Endothelial cell of umbilical vein (primary cell): Measurements from ENCODE around the gene PCNT. TPM values are rescaled to one million over a fixed set of nuclear protein-coding genes. Genes with fewer than 3 reads are reported as not detected.
"Not testable (repeated sequence)": the region's sequence is repeated elsewhere in the genome, so short reads cannot be mapped to it uniquely, and the experiment has no call there.

ENCODE experiments used
- BruUV-seq: library from RNA; stranded (reverse); fragments of 400-500 nt; replicated peaks from 2 replicates; lab custom pipeline; 2021; lab: Mats Ljungman, UMichigan
- CTCF ChIA-PET: fragments of 300-600, 350-600 bp; sonication (Branson Sonifier 250); formaldehyde crosslinking; loops from one replicate; lab custom pipeline; 2021; ENCODE audit warnings: antibody characterized with exemption, inconsistent platforms; lab: Charles Lee
- POLR2A ChIA-PET: fragments of 300-600, 350-600 bp; sonication (Branson Sonifier 250); formaldehyde crosslinking; loops from one replicate; lab custom pipeline; 2021; ENCODE audit warnings: antibody characterized with exemption, inconsistent platforms; lab: Charles Lee
- DNase-seq: peaks from one replicate; pipeline ENCODE4 v3.0.0-alpha.2; 2011; ENCODE audit warnings: low read depth, low spot score
- FAIRE-seq: peaks from 2 replicates; lab custom pipeline; 2011; peaks lifted over from hg19 to GRCh38; lab: Jason Lieb, UNC
- H2AFZ ChIP-seq: 2 replicates; pipeline ENCODE4 v1.6.0; 2012; ENCODE audit warnings: low read depth, low read length, control low read depth, inconsistent platforms
- H3K27ac ChIP-seq: 2 replicates; pipeline ENCODE4 v1.5.1; 2011; ENCODE audit warnings: low read depth, mild to moderate bottlenecking, control low read depth, low read length, moderate library complexity; ENCODE audit not compliant: insufficient read depth
- H3K27me3 ChIP-seq, 2 experiments: 2 replicates each; pipeline versions ENCODE4 v1.6.0 to v1.6.1; 2011; ENCODE audit warnings: low read length in 2 of 2, mixed read lengths in 1 of 2; ENCODE audit not compliant: control insufficient read depth in 2 of 2, insufficient read depth in 2 of 2
- H3K36me3 ChIP-seq, 2 experiments: 2 replicates in 1 of 2; 3 replicates in 1 of 2; pipeline ENCODE4 v1.5.1; 2011; ENCODE audit warnings: low read length in 2 of 2, mild to moderate bottlenecking in 1 of 2, moderate library complexity in 1 of 2; ENCODE audit not compliant: control insufficient read depth in 2 of 2, insufficient read depth in 2 of 2; ENCODE audit errors: extremely low read depth in 1 of 2
- H3K4me1 ChIP-seq: 3 replicates; pipeline ENCODE4 v1.5.1; 2011; ENCODE audit warnings: mild to moderate bottlenecking, low read length; ENCODE audit not compliant: control insufficient read depth, insufficient read depth; ENCODE audit errors: extremely low read depth
- H3K4me2 ChIP-seq: 2 replicates; pipeline ENCODE4 v1.6.1; 2011; ENCODE audit warnings: low read length, control low read depth, mixed read lengths; ENCODE audit not compliant: insufficient read depth
- H3K4me3 ChIP-seq, 3 experiments: fragments of 200-600 bp in 1 of 3; sonication (generic), shearing (Covaris generic) in 1 of 3; replicated peaks in 1 of 3; 2 replicates each; pipeline ENCODE4 v1.5.1; 2011 to 2016; ENCODE audit warnings: control low read depth in 3 of 3, low read length in 3 of 3, mild to moderate bottlenecking in 2 of 3, inconsistent platforms in 1 of 3, low read depth in 1 of 3, moderate library complexity in 1 of 3; ENCODE audit not compliant: insufficient read depth in 1 of 3
- H3K79me2 ChIP-seq: 2 replicates; pipeline ENCODE4 v1.6.0; 2012; ENCODE audit warnings: low read length, inconsistent platforms; ENCODE audit not compliant: control insufficient read depth, insufficient read depth
- H3K9ac ChIP-seq: replicated peaks from 2 replicates; pipeline ENCODE3; 2011; ENCODE audit warnings: low read length, control low read depth; ENCODE audit not compliant: insufficient read depth; ENCODE audit errors: extremely low read depth
- H3K9me1 ChIP-seq: replicated peaks from 3 replicates; pipeline ENCODE4 v1.6.0; 2011; ENCODE audit warnings: mild to moderate bottlenecking, low read length; ENCODE audit not compliant: control insufficient read depth, insufficient read depth; ENCODE audit errors: extremely low read depth
- H3K9me3 ChIP-seq: replicated peaks from 2 replicates; pipeline ENCODE4 v1.5.1; 2012; ENCODE audit warnings: low read length, inconsistent platforms; ENCODE audit not compliant: control insufficient read depth, insufficient read depth
- H4K20me1 ChIP-seq: replicated peaks from 2 replicates; pipeline ENCODE3; 2011; ENCODE audit warnings: mild to moderate bottlenecking, low read length; ENCODE audit not compliant: control insufficient read depth, insufficient read depth; ENCODE audit errors: extremely low read depth
- GATA2 ChIP-seq: IDR thresholded peaks from 2 replicates; pipeline ENCODE4 v1.7.0; 2011; ENCODE audit warnings: low read depth, mild to moderate bottlenecking, moderate library complexity, mixed read lengths, low read length; ENCODE audit not compliant: insufficient read length, insufficient read depth
- MAX ChIP-seq: IDR thresholded peaks from 2 replicates; pipeline ENCODE4 v1.6.1; 2011; ENCODE audit not compliant: insufficient read depth, insufficient read length
- POLR2A ChIP-seq: IDR thresholded peaks from 2 replicates; pipeline ENCODE4 v1.6.1; 2012; ENCODE audit warnings: low read depth, mild to moderate bottlenecking, control low read depth, low read length
- dilution Hi-C: fragments of 300-500 bp; cut with MboI; formaldehyde crosslinking; loops from one replicate; pipeline ENCODE4 v1.15.0; 2019; ENCODE audit warnings: low sequenced_read_pairs; ENCODE audit not compliant: extremely low pct_ligation_motif_present
- intact Hi-C: fragments of 100-400 bp; cut with micrococcal nuclease; formaldehyde crosslinking; loops from one replicate; pipeline ENCODE4 v1.10.0; 2022
- polyA plus RNA-seq, 4 experiments: library from polyadenylated mRNA; depleted of rRNA in 3 of 4; stranded (reverse) in 3 of 4; unstranded in 1 of 4; fragments of >200 nt; gene quantifications; 2 replicates each; pipeline versions ENCODE4 v1.2.1 to v1.2.3, GENCODE V29; 2011 to 2012; ENCODE audit warnings: missing spikeins in 1 of 4
- total RNA-seq: library from RNA; stranded (reverse); gene quantifications from 2 replicates; pipeline ENCODE4 v1.2.3, GENCODE V29; 2021

PCNT gene
- total and polyA plus RNA-seq, 2 donors (not counting 3 experiments of a cell fraction or from before 2014, with no cell fraction given) = 9.6 to 49.5 TPM

- Histone ChIP-seq H3K4me3 (no peak overlapping the region), H3K4me2 (no peak overlapping the region), H3K9me3 (no peaks in the 10 kb centered on the region), H3K9me1 (no peaks in the 10 kb centered on the region), H3K9ac (no peak overlapping the region), H3K27ac (no peak overlapping the region), H3K36me3 (peaks cover 0 to 5% of the 10 kb centered on the region in 2 experiments), H3K79me2 (peaks cover 10% of the 10 kb centered on the region), H4K20me1 (no peaks in the 10 kb centered on the region), H2AFZ (no peak overlapping the region), H3K4me1 (no peaks in the 10 kb centered on the region), H3K27me3 (no peaks in the 10 kb centered on the region)
- CTCF ChIA-PET = no interaction called here
- intact Hi-C loops (no loop called here), dilution Hi-C loops (no loop called here)
- TF ChIP-seq MAX (peak; percentile 74), GATA2 (no peak), POLR2A (no peak)
- DNase-seq (no peak), FAIRE-seq (no peak)
- no TSS peak for BruUV-seq
- POLR2A ChIA-PET = no interaction called here
These were observed 48.1 kb downstream of the PCNT start for GRCh38 chr21:46372014-46372485.

- intact Hi-C loops, POLR2A ChIA-PET, H3K36me3 ChIP-seq, BruUV-seq, H3K9me1 ChIP-seq, H3K9ac ChIP-seq, dilution Hi-C loops, H3K4me3 ChIP-seq, H3K27ac ChIP-seq, H2AFZ ChIP-seq, FAIRE-seq, H3K9me3 ChIP-seq, DNase-seq, H4K20me1 ChIP-seq, H3K4me1 ChIP-seq, H3K4me2 ChIP-seq, CTCF ChIA-PET, H3K27me3 ChIP-seq: not testable (repeated sequence)
- H3K79me2 ChIP-seq = peaks cover 13% of the 10 kb centered on the region
These were observed 49.0 kb downstream of the PCNT start for GRCh38 chr21:46372947-46373346.
